Measurements from ENCODE around the gene BBOX1. TPM values are rescaled to one million over a fixed set of nuclear protein-coding genes. Genes with fewer than 3 reads are reported as not detected.

The BBOX1 gene
- polyA plus RNA-seq, 1 experiment: not detected

GRCh38 chr11:27097551-27097950 lies 56.9 kb downstream of the BBOX1 start:
- no peak for TF ChIP-seq CTCF (IDR thresholded peaks at IDR 0.05; ENCODE audit: insufficient read depth, low read depth, low read length)
- POLR2A ChIA-PET: no interaction called here
- CTCF ChIA-PET: no interaction called here

GRCh38 chr11:27100534-27100933 lies 59.9 kb downstream of the BBOX1 start:
- Histone ChIP-seq H3K27me3 (ENCODE audit: control insufficient read depth, insufficient read depth, low read length) (no peaks in the 10 kb centered on the region), H3K36me3 (ENCODE audit: control insufficient read depth, insufficient read depth, low read length) (no peaks in the 10 kb centered on the region), H3K4me3 (ENCODE audit: low read depth, low read length) (no peak overlapping the region)
- ChIA-PET POLR2A (no interaction called here), CTCF (no interaction called here)
- TF ChIP-seq CTCF (IDR thresholded peaks at IDR 0.05; ENCODE audit: insufficient read depth, low read depth, low read length): no peak
- DNase-seq (ENCODE audit: low read depth): no peak

More at GRCh38 chr11:27097551-27097950, 56.9 kb downstream of the BBOX1 start:
- no peak for DNase-seq (ENCODE audit: low read depth)
- Histone ChIP-seq H3K36me3 (ENCODE audit: control insufficient read depth, insufficient read depth, low read length) (no peaks in the 10 kb centered on the region), H3K27me3 (ENCODE audit: control insufficient read depth, insufficient read depth, low read length) (no peaks in the 10 kb centered on the region), H3K4me3 (ENCODE audit: low read depth, low read length) (no peak overlapping the region)

GRCh38 chr11:27107548-27107947 lies 66.9 kb downstream of the BBOX1 start:
- ChIA-PET POLR2A (no interaction called here), CTCF (no interaction called here)
- TF ChIP-seq CTCF (IDR thresholded peaks at IDR 0.05; ENCODE audit: insufficient read depth, low read depth, low read length): no peak
- DNase-seq (ENCODE audit: low read depth): no peak
- no peaks in the 10 kb centered on the region for H3K27me3 ChIP-seq (ENCODE audit: control insufficient read depth, insufficient read depth, low read length)
- H3K36me3 ChIP-seq (ENCODE audit: control insufficient read depth, insufficient read depth, low read length): no peaks in the 10 kb centered on the region
- H3K4me3 ChIP-seq (ENCODE audit: low read depth, low read length): no peak overlapping the region

GRCh38 chr11:27108809-27109208 lies 68.2 kb downstream of the BBOX1 start:
- ChIA-PET POLR2A (no interaction called here), CTCF (no interaction called here)
- DNase-seq (ENCODE audit: low read depth): no peak
- H3K4me3 ChIP-seq (ENCODE audit: low read depth, low read length): no peak overlapping the region
- H3K27me3 ChIP-seq (ENCODE audit: control insufficient read depth, insufficient read depth, low read length): no peaks in the 10 kb centered on the region
- H3K36me3 ChIP-seq (ENCODE audit: control insufficient read depth, insufficient read depth, low read length): no peaks in the 10 kb centered on the region
- TF ChIP-seq CTCF (IDR thresholded peaks at IDR 0.05; ENCODE audit: insufficient read depth, low read depth, low read length): no peak

GRCh38 chr11:27111896-27112295 lies 71.3 kb downstream of the BBOX1 start:
- POLR2A ChIA-PET: no interaction called here
- CTCF ChIA-PET: no interaction called here
- TF ChIP-seq CTCF (IDR thresholded peaks at IDR 0.05; ENCODE audit: insufficient read depth, low read depth, low read length): no peak

More at GRCh38 chr11:27111896-27112295, 71.3 kb downstream of the BBOX1 start:
- no peak for DNase-seq (ENCODE audit: low read depth)
- Histone ChIP-seq H3K4me3 (ENCODE audit: low read depth, low read length) (no peak overlapping the region), H3K27me3 (ENCODE audit: control insufficient read depth, insufficient read depth, low read length) (no peaks in the 10 kb centered on the region), H3K36me3 (ENCODE audit: control insufficient read depth, insufficient read depth, low read length) (no peaks in the 10 kb centered on the region)
